Gastrocnemius medialis (tissue), 4 donors: ENCODE data around the gene AP3M1. TPM values are rescaled to one million over a fixed set of nuclear protein-coding genes. Genes with fewer than 3 reads are reported as not detected.

Experiments
- ATAC-seq, 2 donors: fragments of 150-250 bp; one replicate each; pipeline ENCODE4 v1.9.1; 2016
- DNase-seq, 2 donors: peaks; one replicate each; pipeline ENCODE4 v3.0.0-alpha.2; 2019
- H3K27ac ChIP-seq, 4 donors: fragments of 200-600 bp; sonication (generic); 1 replicate in 1 of 4; 2 replicates in 3 of 4; pipeline ENCODE4 v1.5.1; 2016 to 2018; ENCODE audit warnings: mild to moderate bottlenecking in 2 of 4, moderate library complexity in 1 of 4
- H3K27me3 ChIP-seq, 3 donors: fragments of 200-600 bp; sonication (generic) in 2 of 3; 1 replicate in 1 of 3; 2 replicates in 2 of 3; pipeline versions ENCODE4 v1.5.1 to v1.6.0; 2016 to 2019; ENCODE audit warnings: mild to moderate bottlenecking in 1 of 3, moderate library complexity in 1 of 3
- H3K36me3 ChIP-seq, 2 donors: fragments of 200-600 bp; sonication (generic) in 1 of 2; one replicate each; pipeline ENCODE4 v1.5.1; 2017 to 2018
- H3K4me1 ChIP-seq, 2 donors: fragments of 200-600 bp; sonication (generic) in 1 of 2; one replicate each; pipeline ENCODE4 v1.5.1; 2016 to 2017; ENCODE audit warnings: mild to moderate bottlenecking in 2 of 2
- H3K4me3 ChIP-seq, 4 donors: fragments of 200-600 bp; sonication (generic) in 3 of 4; 1 replicate in 1 of 4; 2 replicates in 3 of 4; pipeline ENCODE4 v1.5.1; 2016 to 2019; ENCODE audit warnings: mild to moderate bottlenecking in 2 of 4
- H3K9me3 ChIP-seq, 3 donors: fragments of 200-600 bp; sonication (generic) in 2 of 3; 1 replicate in 1 of 3; 2 replicates in 2 of 3; pipeline ENCODE4 v1.5.1; 2016 to 2019
- POLR2A ChIP-seq, 2 donors: fragments of 450-650 bp; IDR thresholded peaks; one replicate each; pipeline ENCODE4 v1.6.1; 2017; ENCODE audit warnings: antibody characterized with exemption in 2 of 2, mild to moderate bottlenecking in 2 of 2, moderate library complexity in 2 of 2
- in situ Hi-C, 4 donors: fragments of 200-750 bp; cut with MboI; loops; one replicate each; pipeline versions ENCODE4 v1.15.0 to v1.8.0; 2017; ENCODE audit warnings: low sequenced_read_pairs in 4 of 4
- intact Hi-C: fragments of 100-400 bp; cut with DNase I; formaldehyde crosslinking; loops from one replicate; pipeline ENCODE4 v1.15.1; 2023; ENCODE audit warnings: low total_unique reads
- total RNA-seq, 4 donors: library from RNA; depleted of rRNA; stranded (reverse); fragments of >200 nt; gene quantifications; one replicate each; pipeline versions ENCODE4 v1.1.0 to v1.2.3, GENCODE V29; 2016
- TF ChIP-seq, protein P1 (sequence below), 5 experiments: fragments of 450-650 bp in 3 of 5; fragments of 200-600 bp in 2 of 5; sonication (generic) in 2 of 5; IDR thresholded peaks in 4 of 5; conservative IDR thresholded peaks in 1 of 5; 1 replicate in 4 of 5; 2 replicates in 1 of 5; pipeline ENCODE4 v1.5.1; 2016 to 2019; ENCODE audit warnings: antibody characterized with exemption in 5 of 5, mild to moderate bottlenecking in 3 of 5, moderate library complexity in 3 of 5

Gene AP3M1
- total RNA-seq, 4 donors from 2014 or later: 15.3 to 22.9 (median 21.7) TPM

DNA sequence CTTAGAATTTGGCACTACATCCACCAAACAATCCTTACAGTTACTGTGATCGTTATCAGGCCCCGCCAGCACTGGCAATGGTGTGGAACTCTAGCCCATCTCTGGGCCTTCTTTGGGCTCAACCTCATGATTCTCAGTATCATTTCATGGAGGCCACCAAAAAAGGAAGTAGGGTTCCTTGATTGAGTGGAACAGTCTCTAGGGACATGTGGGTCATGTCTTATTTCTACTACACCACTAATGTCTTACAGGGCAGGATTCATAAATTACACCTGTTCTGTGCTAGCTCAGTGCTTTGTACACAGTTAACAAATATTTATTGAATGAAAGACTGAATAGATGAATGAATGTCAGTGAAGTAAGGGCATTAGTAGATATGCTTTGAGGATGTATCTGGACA lies 53.9 kb downstream of the AP3M1 start:
- ATAC-seq: no peak
- H3K36me3 ChIP-seq: peaks cover 5 to 97% of the 10 kb centered on the region in 2 donors

DNA sequence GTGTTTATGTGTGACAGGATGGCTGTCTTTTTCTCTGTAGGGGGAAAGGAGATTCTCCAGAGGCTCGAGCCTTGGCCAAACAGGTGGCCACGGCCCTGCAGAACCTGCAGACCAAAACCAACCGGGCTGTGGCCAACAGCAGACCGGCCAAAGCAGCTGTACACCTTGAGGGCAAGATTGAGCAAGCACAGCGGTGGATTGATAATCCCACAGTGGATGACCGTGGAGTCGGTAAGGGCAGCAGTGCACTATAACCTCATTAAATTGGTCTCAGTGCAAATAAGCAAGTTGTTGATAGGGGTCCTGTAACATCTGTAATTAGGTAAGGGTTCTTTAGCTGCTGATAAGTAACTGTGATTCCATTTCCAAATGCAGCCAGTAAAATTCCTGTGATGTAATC lies 56.4 kb downstream of the AP3M1 start:
- in situ Hi-C loops: no loop called here
- no peak for DNase-seq
- intact Hi-C loops: no loop called here

More for the DNA sequence above, 53.9 kb downstream of the AP3M1 start:
- Histone ChIP-seq H3K9me3 (no peaks in the 10 kb centered on the region), H3K4me1 (no peaks in the 10 kb centered on the region), H3K27ac (peak overlapping the region in 2 of 4 donors; percentile 15 to 19), H3K27me3 (no peaks in the 10 kb centered on the region), H3K4me3 (no peak overlapping the region)
- in situ Hi-C loops (no loop called here), intact Hi-C loops (no loop called here)
- DNase-seq: no peak
- TF ChIP-seq POLR2A (IDR thresholded peaks at IDR 0.05): no peak
- TF ChIP-seq, protein P1, sequence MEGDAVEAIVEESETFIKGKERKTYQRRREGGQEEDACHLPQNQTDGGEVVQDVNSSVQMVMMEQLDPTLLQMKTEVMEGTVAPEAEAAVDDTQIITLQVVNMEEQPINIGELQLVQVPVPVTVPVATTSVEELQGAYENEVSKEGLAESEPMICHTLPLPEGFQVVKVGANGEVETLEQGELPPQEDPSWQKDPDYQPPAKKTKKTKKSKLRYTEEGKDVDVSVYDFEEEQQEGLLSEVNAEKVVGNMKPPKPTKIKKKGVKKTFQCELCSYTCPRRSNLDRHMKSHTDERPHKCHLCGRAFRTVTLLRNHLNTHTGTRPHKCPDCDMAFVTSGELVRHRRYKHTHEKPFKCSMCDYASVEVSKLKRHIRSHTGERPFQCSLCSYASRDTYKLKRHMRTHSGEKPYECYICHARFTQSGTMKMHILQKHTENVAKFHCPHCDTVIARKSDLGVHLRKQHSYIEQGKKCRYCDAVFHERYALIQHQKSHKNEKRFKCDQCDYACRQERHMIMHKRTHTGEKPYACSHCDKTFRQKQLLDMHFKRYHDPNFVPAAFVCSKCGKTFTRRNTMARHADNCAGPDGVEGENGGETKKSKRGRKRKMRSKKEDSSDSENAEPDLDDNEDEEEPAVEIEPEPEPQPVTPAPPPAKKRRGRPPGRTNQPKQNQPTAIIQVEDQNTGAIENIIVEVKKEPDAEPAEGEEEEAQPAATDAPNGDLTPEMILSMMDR (IDR thresholded peaks at IDR 0.05 in 4 of 5, conservative IDR thresholded peaks at IDR 0.05 in 1 of 5): no peak

DNA sequence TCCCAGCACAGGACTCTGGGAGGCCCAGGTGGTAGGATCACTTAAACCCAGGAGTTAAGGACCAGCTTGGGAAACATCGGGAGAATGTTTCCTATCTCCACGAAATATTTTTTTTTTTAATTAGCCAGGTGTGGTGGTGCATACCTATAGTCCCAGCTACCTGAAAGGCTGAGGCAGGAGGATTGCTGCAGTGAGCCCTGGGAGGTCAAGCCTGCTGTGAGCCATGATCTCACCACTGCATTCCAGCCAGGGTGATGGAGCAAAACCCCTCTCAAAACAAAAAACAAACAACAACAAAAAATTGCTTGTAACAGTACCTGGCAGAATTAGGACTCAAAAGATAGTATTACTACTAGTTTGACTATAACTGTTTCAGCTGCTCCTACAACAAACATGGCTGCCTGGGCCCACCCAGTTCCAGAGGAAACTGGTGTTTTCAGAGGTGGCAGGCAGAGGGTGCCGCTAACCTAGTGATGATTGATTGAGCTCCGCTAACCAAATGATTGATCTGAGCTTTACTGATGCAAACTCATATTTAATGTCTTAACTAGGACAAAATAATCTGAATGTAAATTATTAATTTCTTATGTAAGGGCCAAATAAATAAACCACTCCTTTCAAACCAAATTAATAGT lies 57.0 kb downstream of the AP3M1 start:
- Histone ChIP-seq H3K27me3 (no peaks in the 10 kb centered on the region), H3K27ac (no peak overlapping the region), H3K36me3 (peaks cover 6 to 97% of the 10 kb centered on the region in 2 donors), H3K4me3 (no peak overlapping the region), H3K9me3 (no peaks in the 10 kb centered on the region), H3K4me1 (no peaks in the 10 kb centered on the region)
- intact Hi-C loops (no loop called here), in situ Hi-C loops (no loop called here)
- TF ChIP-seq POLR2A (IDR thresholded peaks at IDR 0.05): no peak
- TF ChIP-seq, protein P1 (IDR thresholded peaks at IDR 0.05 in 4 of 5, conservative IDR thresholded peaks at IDR 0.05 in 1 of 5): no peak
- no peak for DNase-seq
- ATAC-seq: no peak

More for the DNA sequence above, 56.4 kb downstream of the AP3M1 start:
- H3K36me3 ChIP-seq: peaks cover 3 to 97% of the 10 kb centered on the region in 2 donors
- no peak overlapping the region for H3K27ac ChIP-seq
- H3K27me3 ChIP-seq: no peaks in the 10 kb centered on the region
- no peaks in the 10 kb centered on the region for H3K9me3 ChIP-seq
- no peaks in the 10 kb centered on the region for H3K4me1 ChIP-seq
- no peak for TF ChIP-seq POLR2A (IDR thresholded peaks at IDR 0.05)
- no peak for ATAC-seq
- H3K4me3 ChIP-seq: no peak overlapping the region

DNA sequence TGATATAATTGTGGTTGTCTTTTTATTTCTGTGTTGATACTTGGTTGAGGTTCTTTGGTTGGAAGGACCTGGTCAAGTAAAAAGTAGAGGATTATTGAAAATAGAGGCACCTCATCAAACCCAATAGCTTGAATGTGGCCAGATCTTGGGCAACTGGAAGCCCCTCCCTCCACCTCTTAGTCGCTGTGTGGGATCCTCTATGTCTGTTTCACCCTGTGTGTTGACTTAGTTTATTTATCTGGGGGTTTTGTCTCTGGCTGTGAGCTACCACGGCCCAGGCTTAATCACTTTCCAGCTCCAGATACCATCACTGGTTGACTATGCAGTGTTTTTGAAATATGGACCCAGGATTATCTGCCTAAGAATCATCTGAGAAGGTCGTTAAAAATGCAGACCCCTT lies 58.3 kb downstream of the AP3M1 start:
- no peak overlapping the region for H3K4me3 ChIP-seq
- no peaks in the 10 kb centered on the region for H3K27me3 ChIP-seq
- H3K4me1 ChIP-seq: no peaks in the 10 kb centered on the region
- H3K9me3 ChIP-seq: no peaks in the 10 kb centered on the region
- peaks cover 3 to 96% of the 10 kb centered on the region in 2 donors for H3K36me3 ChIP-seq
- intact Hi-C loops: no loop called here
- DNase-seq (no peak), ATAC-seq (no peak)
- no peak overlapping the region for H3K27ac ChIP-seq
- TF ChIP-seq POLR2A (IDR thresholded peaks at IDR 0.05): no peak
- TF ChIP-seq, protein P1 (IDR thresholded peaks at IDR 0.05 in 4 of 5, conservative IDR thresholded peaks at IDR 0.05 in 1 of 5): no peak
- in situ Hi-C loops: no loop called here

DNA sequence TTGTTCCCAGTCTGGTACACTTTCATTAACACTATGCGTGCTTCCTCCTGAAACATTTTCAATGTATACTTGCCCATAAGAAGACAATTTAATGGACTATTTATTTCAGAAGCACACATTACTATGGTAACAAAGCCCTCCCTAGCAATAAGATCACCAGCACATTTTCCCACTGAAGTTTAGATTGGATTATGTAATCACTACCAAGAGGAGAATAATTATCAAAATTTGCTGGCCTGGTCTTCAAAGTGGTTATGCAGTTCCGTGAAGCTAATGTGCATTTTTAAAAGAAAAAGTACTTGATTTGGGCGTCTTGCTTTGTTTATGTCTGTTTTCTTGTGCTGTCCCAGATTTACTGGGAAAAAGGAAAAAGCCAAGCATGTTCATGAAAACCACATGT lies 61.9 kb downstream of the AP3M1 start:
- DNase-seq: no peak
- Histone ChIP-seq H3K36me3 (peaks cover 7 to 85% of the 10 kb centered on the region in 2 donors), H3K4me3 (no peak overlapping the region), H3K9me3 (no peaks in the 10 kb centered on the region), H3K27me3 (no peaks in the 10 kb centered on the region), H3K27ac (no peak overlapping the region), H3K4me1 (peaks cover 0 to 2% of the 10 kb centered on the region in 2 donors)
- intact Hi-C loops (no loop called here), in situ Hi-C loops (loop anchor here in 2 of 4 donors (10.0 kb wide), 2 partner anchors 124 to 204 kb away; no protein-coding TSS in a partner anchor)
- TF ChIP-seq, protein P1 (IDR thresholded peaks at IDR 0.05 in 4 of 5, conservative IDR thresholded peaks at IDR 0.05 in 1 of 5): no peak
- TF ChIP-seq POLR2A (IDR thresholded peaks at IDR 0.05): no peak
- ATAC-seq: no peak
